Thyroid gland (tissue), 4 donors: ENCODE measurements around the gene INHBA.
A peak's percentile ranks its signal among the peaks of the same experiment; 100 is the strongest.

Source experiments
- POLR2A ChIP-seq, 2 donors: fragments of 450-650 bp; IDR thresholded peaks; one replicate each; pipeline ENCODE4 v1.6.1; 2017; ENCODE audit warnings: antibody characterized with exemption in 2 of 2, mild to moderate bottlenecking in 2 of 2, moderate library complexity in 1 of 2
- TF ChIP-seq, protein P1 (sequence below), 6 experiments: fragments of 200-600 bp in 3 of 6; fragments of 450-650 bp in 3 of 6; sonication (generic) in 3 of 6; IDR thresholded peaks; one replicate each; pipeline ENCODE4 v1.5.1; 2016 to 2019; ENCODE audit warnings: antibody characterized with exemption in 6 of 6, mild to moderate bottlenecking in 2 of 6, inconsistent platforms in 1 of 6, moderate library complexity in 1 of 6

GRCh38 chr7:41700044-41700471 is 2.8 kb downstream of the INHBA start:
- TF ChIP-seq, protein P1, sequence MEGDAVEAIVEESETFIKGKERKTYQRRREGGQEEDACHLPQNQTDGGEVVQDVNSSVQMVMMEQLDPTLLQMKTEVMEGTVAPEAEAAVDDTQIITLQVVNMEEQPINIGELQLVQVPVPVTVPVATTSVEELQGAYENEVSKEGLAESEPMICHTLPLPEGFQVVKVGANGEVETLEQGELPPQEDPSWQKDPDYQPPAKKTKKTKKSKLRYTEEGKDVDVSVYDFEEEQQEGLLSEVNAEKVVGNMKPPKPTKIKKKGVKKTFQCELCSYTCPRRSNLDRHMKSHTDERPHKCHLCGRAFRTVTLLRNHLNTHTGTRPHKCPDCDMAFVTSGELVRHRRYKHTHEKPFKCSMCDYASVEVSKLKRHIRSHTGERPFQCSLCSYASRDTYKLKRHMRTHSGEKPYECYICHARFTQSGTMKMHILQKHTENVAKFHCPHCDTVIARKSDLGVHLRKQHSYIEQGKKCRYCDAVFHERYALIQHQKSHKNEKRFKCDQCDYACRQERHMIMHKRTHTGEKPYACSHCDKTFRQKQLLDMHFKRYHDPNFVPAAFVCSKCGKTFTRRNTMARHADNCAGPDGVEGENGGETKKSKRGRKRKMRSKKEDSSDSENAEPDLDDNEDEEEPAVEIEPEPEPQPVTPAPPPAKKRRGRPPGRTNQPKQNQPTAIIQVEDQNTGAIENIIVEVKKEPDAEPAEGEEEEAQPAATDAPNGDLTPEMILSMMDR (IDR thresholded peaks at IDR 0.05): no peak
- peak in 1 of 2 donors; percentile 10 for TF ChIP-seq POLR2A (IDR thresholded peaks at IDR 0.05)
